PC-3 (cell line): ENCODE results near the gene SRGN.

Experiments
- CTCF ChIP-seq: fragments of 300-600 bp; sonication (generic); conservative IDR thresholded peaks from 2 replicates; pipeline ENCODE4 v1.5.1; 2017; ENCODE audit warnings: antibody characterized with exemption, low read depth, mild to moderate bottlenecking, low read length
- EZH2 ChIP-seq: fragments of 300-600 bp; sonication (generic); IDR thresholded peaks from one replicate; pipeline ENCODE4 v1.6.1; 2017; ENCODE audit warnings: antibody characterized with exemption, mild to moderate bottlenecking, low read length; ENCODE audit not compliant: unreplicated experiment
- EZH2phosphoT487 ChIP-seq: fragments of 300-600 bp; sonication (generic); IDR thresholded peaks from 2 replicates; pipeline ENCODE4 v1.6.1; 2018; ENCODE audit warnings: mild to moderate bottlenecking, antibody characterized with exemption, low read length, borderline replicate concordance

GRCh38 chr10:69142983-69143382, 55.1 kb downstream of the SRGN start:
- no peak for TF ChIP-seq CTCF
- no peak for TF ChIP-seq EZH2
- no peak for TF ChIP-seq EZH2phosphoT487
